Stimulated activated CD4-positive, alpha-beta T cell treated with anti-CD3 and anti-CD28 coated beads, Interleukin-15, amount 100 ng/mL, for 1 hour (primary cell): ENCODE measurements around the gene CALML6.

Experiments used
- DNase-seq, 2 donors: peaks; one replicate each; pipeline ENCODE4 v3.0.0-alpha.2; 2020; ENCODE audit warnings: low read depth in 1 of 2, low spot score in 1 of 2

Gene CALML6

GRCh38 chr1:1910651-1911331 lies 4.3 kb upstream of the CALML6 start:
- no peak for DNase-seq

- DNase-seq = no peak
These were observed 3.6 kb upstream of the CALML6 start for GRCh38 chr1:1911350-1912041.

GRCh38 chr1:1914101-1914970 lies 724 bp upstream of the CALML6 start:
- DNase-seq = no peak

- DNase-seq = no peak
These were observed 1.1 kb downstream of the CALML6 start for GRCh38 chr1:1915911-1916840.

- no peak for DNase-seq
These were observed 1.8 kb downstream of the CALML6 start for GRCh38 chr1:1916851-1917251.

- no peak for DNase-seq
These were observed 2.4 kb downstream of the CALML6 start for GRCh38 chr1:1917304-1917976.

- DNase-seq = no peak
These were observed 3.2 kb downstream of the CALML6 start for GRCh38 chr1:1917995-1918900.

GRCh38 chr1:1918901-1919303 lies 3.8 kb downstream of the CALML6 start, which contains the start of gene TMEM52:
TMEM52 (minus strand) TSS chr1:1919279; CDS start chr1:1919265, 14 bp downstream.
- DNase-seq = no peak

GRCh38 chr1:1919304-1920056 lies 4.4 kb downstream of the CALML6 start:
- DNase-seq = peak; percentile 97 to 100

GRCh38 chr1:1920057-1920607 lies 5.1 kb downstream of the CALML6 start:
- DNase-seq = no peak

GRCh38 chr1:1920608-1921458 lies 5.8 kb downstream of the CALML6 start:
- DNase-seq = no peak

- no peak for DNase-seq
These were observed 6.4 kb downstream of the CALML6 start for GRCh38 chr1:1921459-1921862.

GRCh38 chr1:1921901-1922701 lies 7.0 kb downstream of the CALML6 start:
- no peak for DNase-seq

GRCh38 chr1:1922702-1922955 lies 7.6 kb downstream of the CALML6 start:
- DNase-seq = no peak

GRCh38 chr1:1922956-1923833 lies 8.1 kb downstream of the CALML6 start:
- no peak for DNase-seq

GRCh38 chr1:1924386-1924785 lies 9.3 kb downstream of the CALML6 start:
- no peak for DNase-seq
